Prostate gland (tissue), 2 donors: ENCODE measurements around the gene SEZ6L. TPM values are rescaled to one million over a fixed set of nuclear protein-coding genes. Genes with fewer than 3 reads are reported as not detected.

Experiments
- DNase-seq: peaks from one replicate; pipeline ENCODE4 v3.0.0-alpha.2; 2019; ENCODE audit warnings: low spot score
- H3K27ac ChIP-seq, 2 donors: fragments of 200-600 bp; sonication (generic); 2 replicates each; pipeline ENCODE4 v1.5.1; 2017 to 2019
- H3K27me3 ChIP-seq: fragments of 200-600 bp; sonication (generic); replicated peaks from 2 replicates; pipeline ENCODE4 v1.5.1; 2019; ENCODE audit not compliant: insufficient read depth
- H3K36me3 ChIP-seq, 2 donors: fragments of 200-600 bp; sonication (generic); 1 replicate in 1 of 2; 2 replicates in 1 of 2; pipeline versions ENCODE4 v1.5.1 to v1.8.1; 2017 to 2019
- H3K4me1 ChIP-seq: fragments of 200-600 bp; sonication (generic); replicated peaks from 2 replicates; pipeline ENCODE4 v1.5.1; 2019
- H3K4me3 ChIP-seq, 2 donors: fragments of 200-600 bp; sonication (generic); 2 replicates each; pipeline ENCODE4 v1.5.1; 2017 to 2019
- H3K9me3 ChIP-seq: fragments of 200-600 bp; sonication (generic); 2 replicates; pipeline ENCODE4 v1.5.1; 2017
- CTCF ChIP-seq, 4 experiments: fragments of 200-600 bp in 2 of 4; fragments of 450-650 bp in 2 of 4; sonication (generic) in 2 of 4; IDR thresholded peaks; 1 replicate in 3 of 4; 2 replicates in 1 of 4; pipeline ENCODE4 v1.5.1; 2016 to 2019; ENCODE audit warnings: antibody characterized with exemption in 4 of 4, mild to moderate bottlenecking in 2 of 4, moderate library complexity in 2 of 4
- POLR2A ChIP-seq: fragments of 450-650 bp; IDR thresholded peaks from one replicate; pipeline ENCODE4 v1.6.1; 2016; ENCODE audit warnings: antibody characterized with exemption, mild to moderate bottlenecking
- POLR2AphosphoS5 ChIP-seq: sonication (generic); formaldehyde crosslinking; IDR thresholded peaks from one replicate; pipeline ENCODE4 v1.6.1; 2017; ENCODE audit warnings: antibody characterized with exemption
- WGBS: methylation state at CpG from one replicate; pipeline ENCODE4 v1.1.5; 2018; 5-methylcytosine and 5-hydroxymethylcytosine counted together
- intact Hi-C: fragments of 100-400 bp; cut with DNase I; formaldehyde crosslinking; loops from one replicate; pipeline ENCODE4 v1.14.2; 2022
- total RNA-seq, 2 donors: library from RNA; depleted of rRNA; stranded (reverse); fragments of >200 nt; gene quantifications; one replicate each; pipeline ENCODE4 v1.1.0, GENCODE V29; 2016

SEZ6L gene
- total RNA-seq, 2 donors from 2014 or later = 0.45 to 0.64 TPM

- intact Hi-C loops = no loop called here
- WGBS = 85% methylated on average over 2 of the region's 2 CpGs
These were observed 179.7 kb downstream of the SEZ6L start for GRCh38 chr22:26348810-26349526.

GRCh38 chr22:26354707-26355106 is 185.4 kb downstream of the SEZ6L start:
- H3K36me3 ChIP-seq = no peaks in the 10 kb centered on the region
- WGBS = 61% methylated on average over 20 of the region's 20 CpGs
- no peak for TF ChIP-seq CTCF (IDR thresholded peaks at IDR 0.05)
- TF ChIP-seq POLR2A = no peak
- no peak for TF ChIP-seq POLR2AphosphoS5
- no peak for DNase-seq
- H3K27me3 ChIP-seq = no peaks in the 10 kb centered on the region
- intact Hi-C loops = no loop called here
- H3K4me1 ChIP-seq = no peaks in the 10 kb centered on the region
- H3K4me3 ChIP-seq = no peak overlapping the region
- no peak overlapping the region for H3K27ac ChIP-seq
- no peaks in the 10 kb centered on the region for H3K9me3 ChIP-seq

More at GRCh38 chr22:26348810-26349526, 179.7 kb downstream of the SEZ6L start:
- H3K27ac ChIP-seq = no peak overlapping the region
- no peak for DNase-seq
- no peaks in the 10 kb centered on the region for H3K27me3 ChIP-seq
- TF ChIP-seq POLR2AphosphoS5 = no peak
- TF ChIP-seq CTCF (IDR thresholded peaks at IDR 0.05) = no peak
- TF ChIP-seq POLR2A = no peak
- H3K9me3 ChIP-seq = no peaks in the 10 kb centered on the region
- no peaks in the 10 kb centered on the region for H3K4me1 ChIP-seq
- no peaks in the 10 kb centered on the region for H3K36me3 ChIP-seq
- H3K4me3 ChIP-seq = no peak overlapping the region

DNA sequence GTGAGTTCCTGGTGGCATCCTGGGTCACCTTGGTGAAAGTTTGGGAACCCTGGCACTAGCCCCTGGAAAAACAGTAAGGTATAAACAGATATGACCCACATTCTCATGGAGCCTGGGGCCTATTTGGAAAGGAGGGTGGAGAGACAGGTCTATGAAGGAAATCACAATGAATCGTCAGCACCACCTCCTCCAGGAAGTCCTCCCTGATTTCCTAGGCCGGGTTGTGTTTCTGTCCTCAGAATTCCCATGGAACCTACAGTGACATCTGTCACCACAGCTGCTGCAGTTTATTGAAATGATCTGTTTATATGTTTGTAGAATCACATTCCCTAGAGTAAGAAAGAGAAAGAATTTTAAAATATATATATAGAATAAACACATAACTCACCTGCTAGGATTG is 188.0 kb downstream of the SEZ6L start:
- TF ChIP-seq POLR2A (no peak), CTCF (IDR thresholded peaks at IDR 0.05) (no peak)
- intact Hi-C loops = no loop called here
- H3K4me3 ChIP-seq = no peak overlapping the region
- no peaks in the 10 kb centered on the region for H3K9me3 ChIP-seq
- H3K4me1 ChIP-seq = no peaks in the 10 kb centered on the region
- no peak for DNase-seq
- no peaks in the 10 kb centered on the region for H3K36me3 ChIP-seq
- no peaks in the 10 kb centered on the region for H3K27me3 ChIP-seq
- 74% methylated on average over 2 of the region's 2 CpGs for WGBS
- no peak overlapping the region for H3K27ac ChIP-seq

DNA sequence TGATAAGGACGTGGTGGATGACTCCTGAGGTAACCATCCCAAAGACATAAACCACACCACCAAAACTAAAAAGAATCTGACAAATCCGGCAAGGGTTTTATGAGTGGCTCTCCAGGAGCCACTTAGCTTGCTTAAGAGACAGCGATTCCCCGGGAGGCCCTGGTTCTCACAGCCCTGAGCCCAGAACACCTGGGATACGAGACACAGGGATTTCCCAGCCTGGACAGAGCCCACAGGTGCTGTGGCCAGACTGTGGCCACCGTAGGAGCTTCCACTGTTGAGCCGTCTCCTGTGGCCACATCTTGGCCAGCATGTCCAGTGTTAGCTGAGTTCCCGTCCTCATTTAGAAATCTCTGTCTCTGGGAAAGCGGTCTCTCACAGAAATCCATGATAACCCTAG is 188.6 kb downstream of the SEZ6L start:
- Histone ChIP-seq H3K36me3 (no peaks in the 10 kb centered on the region), H3K27me3 (no peaks in the 10 kb centered on the region), H3K4me3 (no peak overlapping the region), H3K4me1 (no peaks in the 10 kb centered on the region), H3K27ac (no peak overlapping the region), H3K9me3 (no peaks in the 10 kb centered on the region)
- 76% methylated on average over 9 of the region's 9 CpGs for WGBS
- intact Hi-C loops = no loop called here
- TF ChIP-seq POLR2AphosphoS5 (no peak), CTCF (IDR thresholded peaks at IDR 0.05) (no peak), POLR2A (no peak)
- DNase-seq = no peak

GRCh38 chr22:26359156-26359555 is 189.9 kb downstream of the SEZ6L start:
- TF ChIP-seq CTCF (IDR thresholded peaks at IDR 0.05) (no peak), POLR2A (no peak), POLR2AphosphoS5 (no peak)
- Histone ChIP-seq H3K4me1 (no peaks in the 10 kb centered on the region), H3K9me3 (no peaks in the 10 kb centered on the region), H3K27ac (no peak overlapping the region), H3K27me3 (no peaks in the 10 kb centered on the region), H3K4me3 (no peak overlapping the region), H3K36me3 (no peaks in the 10 kb centered on the region)
- no peak for DNase-seq
- intact Hi-C loops = no loop called here
- WGBS = 90% methylated on average over 4 of the region's 4 CpGs
